ENCODE measurements around the gene KLHL35.

Gene KLHL35

GRCh38 chr11:75468534-75469340, 35.7 kb upstream of the KLHL35 start:
- no peak for DNase-seq (ENCODE audit: low spot score)

GRCh38 chr11:75467881-75468280, 34.9 kb upstream of the KLHL35 start:
- no peak for DNase-seq (ENCODE audit: low spot score)

DNA sequence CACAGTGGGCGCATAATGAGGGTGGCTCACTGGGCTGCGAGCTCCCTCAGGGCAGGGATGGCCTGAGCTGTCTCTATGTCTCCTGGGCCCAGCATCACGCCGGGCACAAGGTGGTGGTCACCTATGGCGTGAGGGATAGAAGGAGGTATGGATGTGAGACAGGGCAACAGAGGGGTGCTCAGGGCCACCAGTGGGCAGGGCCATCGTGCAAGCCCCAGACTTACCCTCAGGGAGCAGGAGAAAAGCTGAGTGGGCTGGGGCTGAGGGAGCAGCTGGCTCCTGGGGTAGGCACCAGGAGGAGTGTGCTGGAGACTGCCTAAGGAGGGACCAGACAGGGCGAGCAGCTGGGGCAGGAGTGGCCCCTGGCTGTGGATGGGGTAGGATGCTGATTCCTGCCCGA, 34.3 kb upstream of the KLHL35 start:
- DNase-seq (ENCODE audit: low spot score) = no peak

GRCh38 chr11:75465701-75466531, 32.9 kb upstream of the KLHL35 start:
- DNase-seq (ENCODE audit: low spot score) = no peak

GRCh38 chr11:75463106-75463774, 30.2 kb upstream of the KLHL35 start:
- no peak for DNase-seq (ENCODE audit: low spot score)

GRCh38 chr11:75462117-75462653, 29.2 kb upstream of the KLHL35 start:
- no peak for DNase-seq (ENCODE audit: low spot score)

DNA sequence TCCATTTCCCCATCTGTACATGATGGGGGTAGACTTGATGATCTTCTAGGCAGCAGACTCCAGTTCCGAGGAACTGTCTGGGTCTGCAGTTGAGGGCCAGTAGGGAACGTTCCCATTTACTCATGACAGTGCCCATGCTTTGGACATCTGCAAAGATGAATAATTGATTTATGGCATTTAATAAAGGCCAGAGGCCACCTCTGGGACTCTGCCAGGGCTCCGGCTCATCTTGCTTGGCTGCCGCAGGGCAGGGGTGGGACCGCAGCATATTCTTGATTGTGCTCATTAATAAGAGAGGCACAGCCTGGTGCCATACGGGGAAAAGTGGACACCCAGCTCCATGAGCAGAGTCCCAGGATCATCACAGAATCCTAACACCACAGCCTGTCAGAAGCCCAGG, 28.1 kb upstream of the KLHL35 start:
- no peak for DNase-seq (ENCODE audit: low spot score)

DNA sequence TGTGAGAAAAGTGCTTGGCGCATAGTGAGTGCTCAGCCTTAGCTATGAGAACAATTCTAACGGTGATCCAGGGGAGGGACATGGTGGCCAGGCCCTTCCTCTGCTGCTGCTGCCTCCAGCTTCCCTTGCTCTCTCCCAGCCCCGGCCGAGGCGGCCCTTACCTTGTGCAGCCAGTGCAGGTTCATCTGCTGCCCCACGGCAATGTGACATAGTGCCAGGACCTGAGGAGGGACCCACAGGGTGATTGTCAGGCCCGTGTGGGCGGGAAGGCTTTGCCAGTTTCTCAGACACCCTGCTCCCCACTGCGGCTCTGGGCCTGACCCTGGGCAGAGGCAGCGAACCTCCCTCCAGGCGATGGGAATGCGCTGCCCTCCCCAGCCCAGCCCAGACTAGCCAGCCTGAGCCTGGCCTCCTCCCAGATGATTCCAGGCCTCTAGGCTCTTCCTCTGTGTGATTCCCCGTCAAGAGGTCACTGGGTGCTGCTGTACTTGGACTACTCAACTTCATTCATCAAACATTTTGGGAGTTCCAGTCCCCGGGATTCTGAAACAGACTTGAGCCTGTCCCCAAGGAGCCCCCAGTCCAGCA, 23.7 kb upstream of the KLHL35 start:
- no peak for DNase-seq (ENCODE audit: low spot score)

GRCh38 chr11:75454987-75455386, 22.0 kb upstream of the KLHL35 start:
- DNase-seq (ENCODE audit: low spot score) = no peak

DNA sequence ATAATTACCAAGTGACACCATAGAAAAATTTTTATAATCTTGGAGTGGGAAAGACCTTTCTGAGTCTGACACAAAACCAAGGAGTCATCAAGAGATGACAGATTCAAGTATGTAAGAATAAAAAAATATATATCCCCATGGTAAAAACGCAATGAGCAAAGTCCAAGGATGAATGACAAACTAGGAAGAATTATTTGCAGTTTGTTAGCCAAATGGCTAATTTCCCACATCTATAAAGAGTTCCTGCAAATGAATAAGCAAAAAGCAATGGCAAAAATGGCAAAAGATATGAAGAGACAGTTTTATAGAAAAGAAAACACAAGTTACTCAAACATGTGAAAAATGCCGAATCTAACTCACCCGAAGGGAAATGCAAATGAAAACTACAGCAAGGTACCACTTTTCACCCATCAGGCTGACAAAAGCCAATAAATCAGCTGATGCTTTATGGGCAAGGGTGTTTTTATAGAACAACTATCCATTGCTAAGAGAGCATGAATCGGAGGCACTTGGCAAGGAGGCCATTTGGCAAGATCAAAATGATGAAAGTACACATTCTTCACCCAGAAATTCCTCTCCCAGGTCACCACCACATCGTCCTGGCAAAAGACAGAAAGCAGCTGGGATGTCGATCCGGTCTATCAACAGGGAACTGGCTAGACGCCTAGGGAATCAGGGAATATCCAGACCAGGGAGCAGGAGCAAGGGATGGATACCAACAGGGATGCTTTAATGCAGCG, 21.1 kb upstream of the KLHL35 start:
- no peak for DNase-seq (ENCODE audit: low spot score)

- no peak for DNase-seq (ENCODE audit: low spot score)
Observed at GRCh38 chr11:75450826-75451821, 18.1 kb upstream of the KLHL35 start.

GRCh38 chr11:75450236-75450635, 17.2 kb upstream of the KLHL35 start:
- no peak for DNase-seq (ENCODE audit: low spot score)

GRCh38 chr11:75449776-75450175, 16.8 kb upstream of the KLHL35 start:
- no peak for DNase-seq (ENCODE audit: low spot score)

DNA sequence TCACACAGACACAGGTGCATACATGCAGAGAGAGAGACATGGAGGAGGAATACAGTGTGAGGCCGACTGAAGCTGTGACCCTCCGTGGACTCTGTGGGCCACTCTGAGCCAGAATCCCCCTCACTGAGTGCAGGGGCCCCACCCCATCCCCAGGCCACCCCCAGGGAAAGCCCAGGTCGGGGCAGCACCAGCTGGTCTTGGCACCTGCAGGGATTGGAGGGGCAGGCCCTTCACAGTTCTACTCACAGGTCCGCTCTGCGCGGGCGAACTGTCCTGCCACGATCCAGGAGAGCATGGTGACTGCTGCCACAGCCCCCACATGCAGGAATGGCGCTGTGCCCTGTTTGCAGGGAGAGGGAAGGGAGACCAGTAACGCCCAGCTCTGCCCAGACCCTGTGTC, 16.3 kb upstream of the KLHL35 start:
- no peak for DNase-seq (ENCODE audit: low spot score)

DNA sequence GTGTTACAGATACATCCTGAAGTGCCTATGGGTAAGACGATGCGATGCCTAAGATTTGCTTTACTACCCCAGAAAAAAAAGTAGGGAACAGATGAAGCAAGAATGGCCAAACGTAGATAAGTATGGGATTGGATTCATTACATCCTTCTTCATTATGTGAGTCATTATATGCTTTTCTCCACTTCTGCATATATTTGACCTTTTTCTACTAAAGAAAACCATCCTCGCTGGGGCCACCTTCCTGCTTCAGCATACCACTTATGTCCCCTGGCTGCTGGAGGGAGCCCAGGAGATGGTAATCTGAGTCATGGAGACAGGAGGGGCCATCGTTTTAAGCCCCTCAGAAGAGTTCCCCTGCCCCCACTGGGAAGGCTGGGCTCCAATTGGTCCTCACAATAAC, 14.4 kb upstream of the KLHL35 start:
- DNase-seq (ENCODE audit: low spot score) = no peak

DNA sequence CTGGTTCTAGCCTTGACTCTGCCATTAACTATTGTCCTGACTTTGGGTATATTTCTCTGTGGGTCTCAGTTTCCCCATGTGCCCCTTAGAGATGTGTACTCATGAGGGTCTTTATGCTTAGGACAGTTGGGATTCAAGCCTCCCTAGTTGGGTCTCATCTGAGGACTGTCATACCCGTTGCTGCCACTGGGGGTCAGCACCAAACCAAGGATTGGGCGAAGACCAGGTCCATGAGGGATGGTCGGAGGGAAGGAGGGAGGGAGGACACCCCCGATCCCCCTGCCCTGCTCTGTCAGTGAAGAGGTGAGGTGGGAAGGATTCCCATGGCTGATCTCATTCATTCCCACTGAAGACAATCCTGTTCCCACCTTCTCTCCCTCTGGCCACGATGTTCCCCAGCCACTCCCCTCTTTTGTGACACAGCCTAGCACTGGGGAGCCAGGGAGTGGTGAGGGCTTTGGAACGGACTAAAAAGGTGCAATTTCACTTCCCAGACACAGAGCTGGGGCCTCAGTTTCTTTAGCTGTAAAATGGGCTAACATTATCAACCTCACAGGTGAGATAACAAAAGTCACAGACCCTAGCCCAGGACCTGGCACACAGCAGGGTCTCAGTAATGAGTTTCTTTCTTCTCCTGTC, 12.4 kb upstream of the KLHL35 start:
- DNase-seq (ENCODE audit: low spot score) = peak; percentile 42

DNA sequence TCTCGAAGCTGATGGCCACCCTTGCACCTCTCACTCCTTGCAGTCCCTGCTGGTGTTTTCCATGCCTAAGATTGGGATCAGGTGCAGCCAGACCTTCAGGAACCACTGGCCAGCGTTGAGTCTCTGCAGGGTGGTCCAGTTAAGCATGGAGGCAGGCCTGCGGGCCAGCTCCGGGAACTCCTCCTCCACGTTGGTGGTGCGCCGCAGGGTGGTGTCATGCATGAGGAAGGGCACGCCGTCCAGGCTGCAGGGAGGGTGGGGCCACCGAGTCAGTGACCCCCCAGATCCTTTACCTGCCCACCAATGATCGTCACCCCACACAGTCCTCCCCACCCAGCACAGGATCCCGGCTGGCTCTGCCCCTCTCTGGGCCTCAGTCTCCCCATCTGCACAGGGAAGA, 10.0 kb upstream of the KLHL35 start:
- DNase-seq (ENCODE audit: low spot score) = no peak

DNA sequence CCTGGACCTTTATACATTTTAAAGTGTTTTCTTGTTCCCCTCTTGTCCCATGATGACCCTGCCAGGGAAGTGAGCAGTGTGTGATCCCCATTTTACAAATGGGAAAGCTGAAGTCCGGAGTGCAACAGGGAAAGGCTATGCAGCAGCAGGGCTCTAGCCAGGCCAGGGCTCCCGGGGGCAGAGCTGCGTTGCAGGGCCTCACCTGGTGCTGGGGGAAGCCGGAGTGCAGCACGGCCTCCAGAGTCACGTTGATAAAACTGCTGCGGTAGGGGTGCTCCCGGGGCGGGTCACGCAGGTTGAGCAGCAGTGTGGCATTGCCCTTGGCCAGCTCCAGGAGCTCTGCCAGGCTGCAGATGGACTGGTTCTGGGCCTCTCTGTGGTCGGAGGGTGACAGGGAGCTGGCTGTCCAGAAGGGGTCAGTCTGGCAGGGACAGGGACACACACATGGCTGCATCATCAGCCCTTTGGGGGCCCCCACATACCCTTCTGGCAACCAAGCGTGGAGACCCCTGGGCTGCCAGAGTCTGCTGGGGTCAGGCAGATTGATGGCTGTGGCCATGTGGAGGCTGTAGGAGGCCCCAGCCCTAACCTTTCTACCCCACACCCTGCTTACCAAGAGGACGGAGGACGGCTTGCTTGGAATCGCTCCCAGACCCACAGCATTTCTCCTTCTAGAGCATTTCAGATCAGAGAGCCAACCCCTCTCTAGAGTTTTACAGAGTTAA, 9.3 kb upstream of the KLHL35 start:
- DNase-seq (ENCODE audit: low spot score) = no peak

DNA sequence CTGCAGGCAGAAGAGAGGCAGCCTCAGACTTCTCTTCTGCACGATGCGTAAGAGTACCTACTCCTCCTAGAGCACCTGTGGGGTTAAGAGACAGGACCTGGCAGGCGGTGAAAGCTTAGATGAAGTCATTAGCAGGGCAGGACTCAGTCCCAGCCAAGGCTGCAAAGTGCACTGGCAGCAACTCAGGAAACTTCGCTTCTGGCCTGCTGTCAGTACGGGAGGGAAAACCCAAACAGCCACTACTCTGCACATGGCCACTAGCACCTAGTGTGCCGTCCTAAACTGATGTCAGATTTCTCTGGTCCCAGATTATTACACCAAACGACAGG, 8.8 kb upstream of the KLHL35 start:
- no peak for DNase-seq (ENCODE audit: low spot score)
